Glomerular visceral epithelial cell (primary cell): ENCODE measurements around the gene EPHA8.

ENCODE experiments used
- DNase-seq: peaks from one replicate; pipeline ENCODE4 v3.0.0-alpha.2; 2016; ENCODE audit errors: extremely low spot score

Gene EPHA8

DNA sequence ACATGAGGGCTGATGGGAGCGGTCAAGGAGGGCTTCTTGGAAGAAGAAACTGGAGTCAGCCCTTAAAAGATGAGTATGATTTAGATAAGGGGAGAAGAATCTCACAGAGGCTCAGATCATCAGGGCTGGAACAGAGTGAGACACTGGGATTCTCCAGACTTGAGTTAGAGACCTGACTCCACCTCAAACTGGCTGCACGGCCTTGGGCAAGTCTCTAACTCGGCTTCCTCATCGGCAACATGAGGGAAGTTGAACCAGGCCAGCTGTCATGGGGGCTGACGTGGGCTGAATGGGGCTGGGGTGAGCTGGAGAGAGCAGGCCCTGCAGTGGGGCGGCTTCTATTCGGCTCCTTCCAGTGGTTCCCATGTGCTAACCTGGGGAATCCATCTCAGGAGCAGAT is 82.6 kb downstream of the EPHA8 start:
- no peak for DNase-seq

DNA sequence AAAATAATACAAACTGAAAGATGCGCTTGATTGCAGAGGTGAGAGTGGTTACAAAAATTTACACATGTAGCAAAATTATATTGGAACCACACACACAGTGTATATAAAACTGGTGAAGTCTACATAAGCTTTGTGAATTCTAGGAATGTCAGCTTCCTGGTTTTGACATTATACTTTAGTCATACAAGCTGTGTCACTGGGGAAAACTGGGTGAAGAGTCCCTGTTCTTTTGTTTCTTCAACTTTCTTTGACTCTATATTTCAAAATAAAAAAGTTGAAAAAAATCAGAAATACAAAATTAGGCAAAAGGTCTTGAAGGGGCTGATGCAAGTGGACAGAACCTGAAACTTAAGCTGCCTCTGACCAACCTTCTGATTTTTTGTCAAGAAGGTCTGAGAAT is 83.1 kb downstream of the EPHA8 start:
- DNase-seq, result no peak

DNA sequence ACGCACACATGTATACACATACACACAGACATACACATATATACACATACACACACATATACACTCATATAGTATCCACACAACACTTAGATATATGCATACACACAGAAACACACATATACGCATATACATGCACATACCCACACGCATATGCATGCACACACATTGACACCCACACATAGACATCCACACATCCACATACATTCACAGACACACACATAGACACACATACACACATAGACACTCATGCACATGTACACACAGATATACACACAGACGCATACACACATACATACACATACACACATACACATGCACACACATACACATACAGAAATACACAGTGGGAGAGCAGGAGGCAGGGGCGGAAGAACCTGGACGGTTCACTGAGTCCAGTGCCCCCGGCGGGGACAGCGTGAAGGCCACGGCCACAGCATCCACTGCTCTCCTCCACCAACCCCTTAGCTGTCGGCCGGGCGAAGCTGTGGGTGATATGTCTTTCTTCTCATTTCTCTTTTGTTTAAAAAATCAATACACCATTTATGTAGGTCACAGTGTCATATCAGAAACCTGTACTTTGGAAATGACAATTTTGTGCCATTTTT is 86.9 kb downstream of the EPHA8 start:
- DNase-seq, result no peak

DNA sequence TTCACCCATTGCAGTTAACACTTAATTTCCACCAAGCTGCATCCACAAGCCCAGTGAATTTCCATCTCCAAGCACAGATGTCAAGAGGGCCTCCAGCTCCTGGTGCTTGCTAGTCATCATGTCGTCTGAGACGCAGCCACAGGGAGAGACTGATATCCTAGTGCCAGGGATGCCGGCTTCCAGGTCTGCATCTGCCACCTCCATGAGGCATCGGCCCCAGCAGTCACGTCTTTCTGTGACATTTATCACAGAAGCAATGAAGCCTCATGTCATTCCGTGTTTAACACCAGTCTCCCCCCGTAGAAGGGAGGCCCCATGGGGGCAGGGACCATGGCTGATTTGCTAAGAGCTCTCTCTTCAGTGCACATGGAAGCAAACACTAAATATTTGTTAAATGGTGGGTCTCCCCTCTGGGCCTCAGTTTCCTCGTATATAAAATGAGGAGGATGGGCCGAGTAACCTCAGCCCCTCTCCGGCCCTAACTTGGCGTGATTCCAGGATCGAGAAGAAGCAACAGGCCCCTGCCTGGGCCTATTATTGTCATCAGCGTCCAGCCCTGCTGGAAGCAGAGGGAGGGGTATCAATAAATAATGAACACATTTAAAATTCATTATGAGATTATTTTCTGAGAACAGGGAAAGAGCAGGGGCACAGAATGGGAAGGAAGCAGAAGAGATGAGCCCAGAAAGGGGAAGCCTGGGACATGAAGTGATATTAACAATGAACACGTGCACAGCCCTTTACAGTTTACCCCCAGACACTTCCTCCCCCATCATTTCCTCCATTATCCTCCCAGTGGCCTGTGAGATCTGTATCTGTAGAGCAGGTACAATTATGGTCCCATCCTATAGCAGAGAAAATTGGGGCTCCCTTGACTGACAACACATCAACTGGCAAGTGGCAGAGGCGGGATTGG is 88.9 kb downstream of the EPHA8 start:
- no peak for DNase-seq

DNA sequence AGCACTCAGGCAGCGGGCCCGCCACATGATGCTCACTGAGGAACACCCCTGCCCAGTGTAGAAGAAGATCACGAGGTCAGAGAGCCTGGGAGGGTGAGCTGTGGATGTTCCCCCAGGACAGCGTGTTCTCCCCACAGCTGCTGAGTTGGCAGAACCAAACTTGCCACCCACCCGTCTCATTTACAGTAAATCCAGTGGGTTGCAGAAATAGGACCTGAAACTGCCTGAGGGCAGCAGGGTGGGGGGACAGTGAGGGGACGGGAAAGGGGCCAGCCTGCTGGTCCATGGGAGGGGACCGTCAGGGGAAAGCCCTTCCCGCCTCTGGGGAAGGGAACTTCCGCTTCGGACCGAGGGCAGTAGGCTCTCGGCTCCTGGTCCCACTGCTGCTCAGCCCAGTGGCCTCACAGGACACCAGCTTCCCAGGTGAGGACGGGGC is 89.6 kb downstream of the EPHA8 start, which contains the start of gene C1QB:
TSS of gene C1QB (plus strand) at position 356 of the 436 bp plus-strand sequence. CDS start 6,227 bp downstream, outside the sequence.
- DNase-seq, result no peak
